ENCODE measurements around the gene MYL6. TPM values are rescaled to one million over a fixed set of nuclear protein-coding genes. Genes with fewer than 3 reads are reported as not detected.
A peak's percentile ranks its signal among the peaks of the same experiment; 100 is the strongest.

The MYL6 gene
- polyA plus RNA-seq, 1 donor from 2014 or later: 3,234 TPM

DNA sequence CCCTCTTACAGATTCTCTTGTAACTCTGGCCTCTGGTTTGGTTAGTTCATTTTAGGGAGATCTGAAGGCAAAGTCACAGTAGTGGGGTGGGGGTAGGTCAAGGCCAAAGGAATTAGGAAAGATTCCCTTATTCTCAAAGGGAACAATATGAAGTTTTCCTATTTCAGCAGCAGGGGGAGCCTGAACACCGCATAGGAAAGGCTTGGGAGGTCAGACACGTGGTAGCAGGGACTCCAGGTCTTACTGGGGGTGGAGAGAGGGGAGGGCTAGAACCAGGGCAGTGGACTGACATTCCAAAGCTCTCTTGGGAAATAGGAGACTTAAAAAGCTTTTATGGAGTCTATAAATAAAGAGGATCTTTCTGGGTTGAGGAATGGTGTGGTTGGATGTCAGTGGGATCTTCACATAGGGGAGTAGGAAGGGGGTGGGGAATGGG lies 38.8 kb upstream of the MYL6 start:
- H3K79me2 ChIP-seq (replicated peaks; ENCODE audit: insufficient read depth, low read length): peaks cover 28% of the 10 kb centered on the region
- peak overlapping the region; percentile 93 for H3K27ac ChIP-seq (ENCODE audit: low read length)
- no peaks in the 10 kb centered on the region for H3K36me3 ChIP-seq (ENCODE audit: insufficient read depth, low read length)
- no peak for TF ChIP-seq TAF1 (IDR thresholded peaks at IDR 0.05; ENCODE audit: low read depth)
- no peak for TF ChIP-seq POLR2AphosphoS5 (IDR thresholded peaks at IDR 0.05)
- TF ChIP-seq, protein P1, sequence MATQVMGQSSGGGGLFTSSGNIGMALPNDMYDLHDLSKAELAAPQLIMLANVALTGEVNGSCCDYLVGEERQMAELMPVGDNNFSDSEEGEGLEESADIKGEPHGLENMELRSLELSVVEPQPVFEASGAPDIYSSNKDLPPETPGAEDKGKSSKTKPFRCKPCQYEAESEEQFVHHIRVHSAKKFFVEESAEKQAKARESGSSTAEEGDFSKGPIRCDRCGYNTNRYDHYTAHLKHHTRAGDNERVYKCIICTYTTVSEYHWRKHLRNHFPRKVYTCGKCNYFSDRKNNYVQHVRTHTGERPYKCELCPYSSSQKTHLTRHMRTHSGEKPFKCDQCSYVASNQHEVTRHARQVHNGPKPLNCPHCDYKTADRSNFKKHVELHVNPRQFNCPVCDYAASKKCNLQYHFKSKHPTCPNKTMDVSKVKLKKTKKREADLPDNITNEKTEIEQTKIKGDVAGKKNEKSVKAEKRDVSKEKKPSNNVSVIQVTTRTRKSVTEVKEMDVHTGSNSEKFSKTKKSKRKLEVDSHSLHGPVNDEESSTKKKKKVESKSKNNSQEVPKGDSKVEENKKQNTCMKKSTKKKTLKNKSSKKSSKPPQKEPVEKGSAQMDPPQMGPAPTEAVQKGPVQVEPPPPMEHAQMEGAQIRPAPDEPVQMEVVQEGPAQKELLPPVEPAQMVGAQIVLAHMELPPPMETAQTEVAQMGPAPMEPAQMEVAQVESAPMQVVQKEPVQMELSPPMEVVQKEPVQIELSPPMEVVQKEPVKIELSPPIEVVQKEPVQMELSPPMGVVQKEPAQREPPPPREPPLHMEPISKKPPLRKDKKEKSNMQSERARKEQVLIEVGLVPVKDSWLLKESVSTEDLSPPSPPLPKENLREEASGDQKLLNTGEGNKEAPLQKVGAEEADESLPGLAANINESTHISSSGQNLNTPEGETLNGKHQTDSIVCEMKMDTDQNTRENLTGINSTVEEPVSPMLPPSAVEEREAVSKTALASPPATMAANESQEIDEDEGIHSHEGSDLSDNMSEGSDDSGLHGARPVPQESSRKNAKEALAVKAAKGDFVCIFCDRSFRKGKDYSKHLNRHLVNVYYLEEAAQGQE (IDR thresholded peaks at IDR 0.05; ENCODE audit: borderline replicate concordance): no peak
- TF ChIP-seq RAD21 (conservative IDR thresholded peaks at IDR 0.05): peak; percentile 77
- no peak for TF ChIP-seq EZH2 (IDR thresholded peaks at IDR 0.05; ENCODE audit: borderline replicate concordance, insufficient read depth, low read length, poor library complexity, severe bottlenecking)
- TF ChIP-seq EP300 (conservative IDR thresholded peaks at IDR 0.05; ENCODE audit: poor library complexity, severe bottlenecking): no peak
- peak; percentile 73 for TF ChIP-seq SMC3 (conservative IDR thresholded peaks at IDR 0.05; ENCODE audit: poor library complexity)
- peak; percentile 55 for TF ChIP-seq MXI1 (conservative IDR thresholded peaks at IDR 0.05; ENCODE audit: poor library complexity, severe bottlenecking)
- TF ChIP-seq, protein P2, sequence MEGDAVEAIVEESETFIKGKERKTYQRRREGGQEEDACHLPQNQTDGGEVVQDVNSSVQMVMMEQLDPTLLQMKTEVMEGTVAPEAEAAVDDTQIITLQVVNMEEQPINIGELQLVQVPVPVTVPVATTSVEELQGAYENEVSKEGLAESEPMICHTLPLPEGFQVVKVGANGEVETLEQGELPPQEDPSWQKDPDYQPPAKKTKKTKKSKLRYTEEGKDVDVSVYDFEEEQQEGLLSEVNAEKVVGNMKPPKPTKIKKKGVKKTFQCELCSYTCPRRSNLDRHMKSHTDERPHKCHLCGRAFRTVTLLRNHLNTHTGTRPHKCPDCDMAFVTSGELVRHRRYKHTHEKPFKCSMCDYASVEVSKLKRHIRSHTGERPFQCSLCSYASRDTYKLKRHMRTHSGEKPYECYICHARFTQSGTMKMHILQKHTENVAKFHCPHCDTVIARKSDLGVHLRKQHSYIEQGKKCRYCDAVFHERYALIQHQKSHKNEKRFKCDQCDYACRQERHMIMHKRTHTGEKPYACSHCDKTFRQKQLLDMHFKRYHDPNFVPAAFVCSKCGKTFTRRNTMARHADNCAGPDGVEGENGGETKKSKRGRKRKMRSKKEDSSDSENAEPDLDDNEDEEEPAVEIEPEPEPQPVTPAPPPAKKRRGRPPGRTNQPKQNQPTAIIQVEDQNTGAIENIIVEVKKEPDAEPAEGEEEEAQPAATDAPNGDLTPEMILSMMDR (IDR thresholded peaks at IDR 0.05; ENCODE audit: poor library complexity, severe bottlenecking): peak; percentile 86
- H3F3A ChIP-seq (ENCODE audit: insufficient read depth, low read length, poor library complexity, severe bottlenecking): peaks cover 6% of the 10 kb centered on the region
- peak overlapping the region; percentile 100 for H3K4me2 ChIP-seq (ENCODE audit: low read length)
- H2AFZ ChIP-seq (ENCODE audit: low read depth, low read length): no peak overlapping the region
- peak overlapping the region; percentile 69 for H3K4me3 ChIP-seq (ENCODE audit: low read length)
- H3K9me2 ChIP-seq (ENCODE audit: insufficient read depth, low read length): no peaks in the 10 kb centered on the region
- H3K9me3 ChIP-seq (ENCODE audit: low read length): no peaks in the 10 kb centered on the region
- peak overlapping the region; percentile 91 for H3K9ac ChIP-seq (ENCODE audit: low read length)
- no peaks in the 10 kb centered on the region for H4K20me1 ChIP-seq (ENCODE audit: insufficient read depth)
- H3K27me3 ChIP-seq (ENCODE audit: insufficient read depth, low read depth, low read length): no peaks in the 10 kb centered on the region

DNA sequence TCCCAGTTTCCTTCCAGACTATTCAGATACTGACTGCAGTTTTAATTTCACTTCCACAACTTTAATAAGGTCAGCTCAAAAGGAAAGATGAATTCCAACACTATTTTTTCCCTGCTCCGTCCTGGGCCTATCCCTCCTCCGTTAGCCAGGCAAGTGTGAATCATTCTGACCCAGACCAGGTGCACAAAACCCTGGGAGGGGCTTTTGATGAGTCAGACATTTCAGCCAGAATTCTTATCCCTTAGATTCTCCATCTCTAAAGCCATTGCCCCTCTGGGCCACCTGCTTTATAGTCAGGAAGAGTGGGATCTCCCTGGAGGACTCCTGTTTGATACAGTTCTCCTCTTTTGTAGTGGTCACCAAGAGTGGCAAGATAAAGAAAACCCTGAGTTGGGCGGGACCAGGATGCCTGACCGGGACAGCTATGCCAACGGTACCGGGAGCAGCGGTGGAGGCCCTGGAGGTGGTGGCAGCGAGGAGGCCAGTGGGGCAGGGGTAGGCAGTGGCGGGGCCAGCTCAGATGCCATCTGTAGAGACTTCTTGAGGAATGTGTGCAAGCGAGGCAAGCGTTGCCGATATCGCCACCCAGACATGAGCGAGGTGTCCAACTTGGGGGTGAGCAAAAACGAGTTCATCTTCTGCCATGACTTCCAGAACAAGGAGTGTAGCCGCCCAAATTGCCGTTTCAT lies 37.9 kb upstream of the MYL6 start:
- Histone ChIP-seq H3K4me2 (ENCODE audit: low read length) (no peak overlapping the region), H3K27ac (ENCODE audit: low read length) (no peak overlapping the region), H3K9ac (ENCODE audit: low read length) (no peak overlapping the region)

More for the DNA sequence above, 37.9 kb upstream of the MYL6 start:
- H3K27me3 ChIP-seq (ENCODE audit: insufficient read depth, low read depth, low read length): no peaks in the 10 kb centered on the region
- no peaks in the 10 kb centered on the region for H4K20me1 ChIP-seq (ENCODE audit: insufficient read depth)
- no peak overlapping the region for H2AFZ ChIP-seq (ENCODE audit: low read depth, low read length)
- no peaks in the 10 kb centered on the region for H3K9me2 ChIP-seq (ENCODE audit: insufficient read depth, low read length)
- no peak for TF ChIP-seq EZH2 (IDR thresholded peaks at IDR 0.05; ENCODE audit: borderline replicate concordance, insufficient read depth, low read length, poor library complexity, severe bottlenecking)
- TF ChIP-seq, protein P2 (IDR thresholded peaks at IDR 0.05; ENCODE audit: poor library complexity, severe bottlenecking): no peak
- no peaks in the 10 kb centered on the region for H3K9me3 ChIP-seq (ENCODE audit: low read length)
- no peak overlapping the region for H3K4me3 ChIP-seq (ENCODE audit: low read length)
- peaks cover 6% of the 10 kb centered on the region for H3F3A ChIP-seq (ENCODE audit: insufficient read depth, low read length, poor library complexity, severe bottlenecking)
- H3K36me3 ChIP-seq (ENCODE audit: insufficient read depth, low read length): no peaks in the 10 kb centered on the region
- peaks cover 28% of the 10 kb centered on the region for H3K79me2 ChIP-seq (replicated peaks; ENCODE audit: insufficient read depth, low read length)
